GM23338 (cell line): Measurements from ENCODE around the gene CARD9. TPM values are rescaled to one million over a fixed set of nuclear protein-coding genes. Genes with fewer than 3 reads are reported as not detected.
A peak's percentile ranks its signal among the peaks of the same experiment; 100 is the strongest.

Source experiments
- ATAC-seq: fragments of 200-7000 bp; cut with Tn5 transposase; 3 replicates; pipeline ENCODE4 v1.9.1; 2020
- DNase-seq: peaks from one replicate; pipeline ENCODE4 v3.0.0-alpha.2; 2015; ENCODE audit warnings: low spot score
- H2AFZ ChIP-seq: fragments of 200-600 bp; sonication (generic); 2 replicates; pipeline ENCODE4 v1.8.0; 2016; ENCODE audit warnings: antibody characterized with exemption, mild to moderate bottlenecking, moderate library complexity
- H3F3A ChIP-seq: fragments of 200-600 bp; sonication (generic); replicated peaks from 2 replicates; pipeline ENCODE4 v1.8.0; 2017; ENCODE audit warnings: antibody characterized with exemption, mixed run types, low read depth
- H3K27ac ChIP-seq: fragments of 200-600 bp; sonication (generic); 2 replicates; pipeline ENCODE4 v1.6.1; 2016; ENCODE audit warnings: low read depth
- H3K27me3 ChIP-seq: fragments of 200-600 bp; sonication (generic); 2 replicates; pipeline ENCODE4 v1.8.0; 2016; ENCODE audit warnings: mild to moderate bottlenecking, mixed run types, moderate library complexity; ENCODE audit not compliant: insufficient read depth
- H3K36me3 ChIP-seq: fragments of 200-600 bp; sonication (generic); 2 replicates; pipeline ENCODE4 v1.8.0; 2016; ENCODE audit warnings: mild to moderate bottlenecking; ENCODE audit not compliant: insufficient read depth
- H3K4me1 ChIP-seq: fragments of 200-600 bp; sonication (generic); 2 replicates; pipeline ENCODE4 v1.8.0; 2016; ENCODE audit warnings: mild to moderate bottlenecking, moderate library complexity; ENCODE audit not compliant: insufficient read depth
- H3K4me2 ChIP-seq: fragments of 200-600 bp; sonication (generic); 2 replicates; pipeline ENCODE4 v1.7.1; 2017; ENCODE audit warnings: mixed run types
- H3K4me3 ChIP-seq: fragments of 200-600 bp; sonication (generic); 2 replicates; pipeline ENCODE4 v1.6.1; 2016; ENCODE audit warnings: mixed run types
- H3K79me2 ChIP-seq: fragments of 200-600 bp; sonication (generic); replicated peaks from 2 replicates; pipeline ENCODE4 v1.8.0; 2017; ENCODE audit warnings: mild to moderate bottlenecking; ENCODE audit not compliant: insufficient read depth
- H3K9me2 ChIP-seq: fragments of 200-600 bp; sonication (generic); 2 replicates; pipeline ENCODE4 v1.8.0; 2017; ENCODE audit not compliant: insufficient read depth
- H4K20me1 ChIP-seq: fragments of 200-600 bp; sonication (generic); replicated peaks from 2 replicates; pipeline ENCODE4 v1.8.0; 2017; ENCODE audit warnings: mild to moderate bottlenecking; ENCODE audit not compliant: insufficient read depth
- H3K27ac Mint-ChIP-seq: 2 replicates; pipeline ENCODE4 v1.8.0; 2020; ENCODE audit warnings: inconsistent platforms, mild to moderate bottlenecking, moderate library complexity, mixed read lengths
- H3K27me3 Mint-ChIP-seq: 3 replicates; pipeline ENCODE4 v1.8.0; 2022; ENCODE audit warnings: low read depth, mild to moderate bottlenecking, moderate library complexity, mixed read lengths, inconsistent platforms; ENCODE audit not compliant: insufficient read depth, poor library complexity
- H3K36me3 Mint-ChIP-seq: 3 replicates; pipeline ENCODE4 v1.8.0; 2021; ENCODE audit warnings: low read depth, mild to moderate bottlenecking, inconsistent platforms, moderate library complexity, mixed read lengths
- H3K4me1 Mint-ChIP-seq: 3 replicates; pipeline ENCODE4 v1.8.0; 2020; ENCODE audit warnings: mild to moderate bottlenecking, inconsistent platforms, mixed read lengths
- H3K4me3 Mint-ChIP-seq: 3 replicates; pipeline ENCODE4 v1.8.0; 2021; ENCODE audit warnings: moderate library complexity, mild to moderate bottlenecking, inconsistent platforms, mixed read lengths
- H3K9me3 Mint-ChIP-seq: 3 replicates; pipeline ENCODE4 v1.8.0; 2020; ENCODE audit warnings: moderate library complexity, mild to moderate bottlenecking, inconsistent platforms, mixed read lengths
- CREB1 ChIP-seq: fragments of 250-450 bp; sonication (Bioruptor Pico); IDR thresholded peaks from 2 replicates; pipeline ENCODE4 v1.5.0; 2020; ENCODE audit warnings: low read depth, mild to moderate bottlenecking, moderate library complexity
- CTCF ChIP-seq, 2 experiments: fragments of 200-600 bp in 1 of 2; sonication (generic) in 1 of 2; conservative IDR thresholded peaks; 2 replicates each; pipeline versions ENCODE4 v1.5.1 to v1.6.1; 2016 to 2017; ENCODE audit warnings: antibody characterized with exemption in 2 of 2, low read depth in 2 of 2, mild to moderate bottlenecking in 2 of 2, moderate library complexity in 1 of 2
- ETS1 ChIP-seq: IDR thresholded peaks from 2 replicates; pipeline ENCODE4 v1.6.1; 2016; ENCODE audit warnings: antibody characterized with exemption
- EZH2 ChIP-seq: fragments of 200-600 bp; sonication (generic); IDR thresholded peaks from one replicate; pipeline ENCODE4 v1.8.0; 2017; ENCODE audit warnings: antibody characterized with exemption, mild to moderate bottlenecking, low read depth; ENCODE audit not compliant: unreplicated experiment
- EZH2phosphoT487 ChIP-seq: fragments of 200-600 bp; sonication (generic); IDR thresholded peaks from one replicate; pipeline ENCODE4 v1.8.1; 2018; ENCODE audit warnings: antibody characterized with exemption; ENCODE audit not compliant: unreplicated experiment
- JUNB ChIP-seq: IDR thresholded peaks from one replicate; pipeline ENCODE4 v1.6.1; 2016; ENCODE audit warnings: antibody characterized with exemption; ENCODE audit not compliant: unreplicated experiment
- NANOG ChIP-seq: IDR thresholded peaks from 2 replicates; pipeline ENCODE4 v1.6.1; 2016; ENCODE audit warnings: antibody characterized with exemption, borderline replicate concordance
- POLR2AphosphoS5 ChIP-seq: IDR thresholded peaks from 2 replicates; pipeline ENCODE4 v1.6.1; 2016; ENCODE audit warnings: antibody characterized with exemption, low read depth
- REST ChIP-seq: IDR thresholded peaks from one replicate; pipeline ENCODE4 v1.6.1; 2018; ENCODE audit warnings: antibody characterized with exemption; ENCODE audit not compliant: unreplicated experiment
- STAT1 ChIP-seq: IDR thresholded peaks from one replicate; pipeline ENCODE4 v1.6.1; 2016; ENCODE audit warnings: antibody characterized with exemption; ENCODE audit not compliant: unreplicated experiment
- ZNF114 ChIP-seq: fragments of 250-450 bp; sonication (Bioruptor Pico); IDR thresholded peaks from 2 replicates; pipeline ENCODE4 v1.5.0; 2020; ENCODE audit warnings: mild to moderate bottlenecking, moderate library complexity
- ZNF331 ChIP-seq: fragments of 250-450 bp; sonication (Bioruptor Pico); IDR thresholded peaks from 2 replicates; pipeline ENCODE4 v1.5.0; 2020; ENCODE audit warnings: low read depth, mild to moderate bottlenecking, moderate library complexity
- ZNF462 ChIP-seq: fragments of 250-450 bp; sonication (Bioruptor Pico); IDR thresholded peaks from 2 replicates; pipeline ENCODE4 v1.5.0; 2020; ENCODE audit warnings: mild to moderate bottlenecking, moderate library complexity
- polyA plus RNA-seq: library from polyadenylated mRNA; unstranded; fragments of >200 nt; fragmentation: Nextera tagmentation; extraction: Ambion mirVana; gene quantifications from 2 replicates; pipeline ENCODE4 v1.2.1, GENCODE V29; 2016
- total RNA-seq: library from RNA; depleted of rRNA; stranded (reverse); fragments of >200 nt; shearing (Covaris generic); gene quantifications from 2 replicates; pipeline ENCODE4 v1.2.3, GENCODE V29; 2014

CARD9 gene
- total and polyA plus RNA-seq, 2 experiments from 2014 or later = 0.49 to 0.63 TPM

- 0 out of 2 replicates have a peak overlapping the region, but pooled peaks have one; percentile 39 for H3K27ac ChIP-seq
Observed at GRCh38 chr9:136409557-136410455, 36.3 kb upstream of the CARD9 start.

More at GRCh38 chr9:136409557-136410455, 36.3 kb upstream of the CARD9 start:
- H3K27me3 Mint-ChIP-seq = peaks cover 30% of the 10 kb centered on the region
- H3K4me3 Mint-ChIP-seq = peak overlapping the region; percentile 96
- H3F3A ChIP-seq = peaks cover 16% of the 10 kb centered on the region
- H3K4me3 ChIP-seq = peak overlapping the region; percentile 96
- H3K79me2 ChIP-seq = peaks cover 68% of the 10 kb centered on the region
- H3K27me3 ChIP-seq = no peaks in the 10 kb centered on the region
- no peak for TF ChIP-seq NANOG
- TF ChIP-seq CREB1 (CRISPR knock-in tag) = no peak
- TF ChIP-seq REST = no peak
- no peak for TF ChIP-seq ZNF114 (CRISPR knock-in tag)
- no peak for TF ChIP-seq ZNF331 (CRISPR knock-in tag)
- TF ChIP-seq JUNB = no peak
- TF ChIP-seq POLR2AphosphoS5 = no peak
- TF ChIP-seq EZH2 = no peak
- TF ChIP-seq STAT1 = no peak
- TF ChIP-seq CTCF (conservative IDR thresholded peaks at IDR 0.05; ENCODE audit: low read depth in 2 of 2) = no peak
- no peak for TF ChIP-seq EZH2phosphoT487
- TF ChIP-seq ZNF462 (CRISPR knock-in tag) = no peak
- no peak for TF ChIP-seq ETS1
- H3K36me3 ChIP-seq = peaks cover 43% of the 10 kb centered on the region
- no peaks in the 10 kb centered on the region for H3K9me3 Mint-ChIP-seq
- peak overlapping the region; percentile 96 for H3K4me2 ChIP-seq
- peak overlapping the region; percentile 96 for H3K27ac Mint-ChIP-seq
- no peak overlapping the region; the same call in 1 of the 2 replicates for H2AFZ ChIP-seq
- DNase-seq (peak; percentile 48), ATAC-seq (peak; percentile 65)
- peaks cover 20% of the 10 kb centered on the region for H3K4me1 Mint-ChIP-seq
- H3K36me3 Mint-ChIP-seq = peaks cover 73% of the 10 kb centered on the region
- H3K4me1 ChIP-seq = peaks cover 17% of the 10 kb centered on the region; the same call in 1 of the 2 replicates
- peaks cover 24% of the 10 kb centered on the region for H4K20me1 ChIP-seq
- H3K9me2 ChIP-seq = no peaks in the 10 kb centered on the region
